ENCODE measurements around the gene IMPACT. TPM values are rescaled to one million over a fixed set of nuclear protein-coding genes. Genes with fewer than 3 reads are reported as not detected.

Gene IMPACT
- total and polyA plus RNA-seq, 2 donors, result 14.6 to 42.6 TPM

GRCh38 chr18:24472591-24472990 is 46.1 kb downstream of the IMPACT start:
- Histone ChIP-seq H3K4me1 (ENCODE audit: insufficient read depth) (no peaks in the 10 kb centered on the region), H3K4me3 (ENCODE audit: low read depth, low read length) (no peak overlapping the region)
- 91% methylated on average over 5 of the region's 5 CpGs for WGBS

GRCh38 chr18:24474406-24474805 is 47.9 kb downstream of the IMPACT start:
- no peak overlapping the region for H3K4me3 ChIP-seq (ENCODE audit: low read depth, low read length)
- WGBS, result 76% methylated on average over 2 of the region's 2 CpGs
- no peaks in the 10 kb centered on the region for H3K36me3 ChIP-seq (ENCODE audit: insufficient read depth)
- H3K4me1 ChIP-seq (ENCODE audit: insufficient read depth), result no peaks in the 10 kb centered on the region
- no peak for DNase-seq (ENCODE audit: extremely low spot score)
- no peak overlapping the region for H3K27ac ChIP-seq (ENCODE audit: low read depth)

More at GRCh38 chr18:24472591-24472990, 46.1 kb downstream of the IMPACT start:
- H3K36me3 ChIP-seq (ENCODE audit: insufficient read depth), result no peaks in the 10 kb centered on the region
- H3K27ac ChIP-seq (ENCODE audit: low read depth), result no peak overlapping the region
- no peak for DNase-seq (ENCODE audit: extremely low spot score)

- no peaks in the 10 kb centered on the region for H3K4me1 ChIP-seq (ENCODE audit: insufficient read depth)
- no peaks in the 10 kb centered on the region for H3K36me3 ChIP-seq (ENCODE audit: insufficient read depth)
- WGBS, result 91% methylated on average over 6 of the region's 6 CpGs
- H3K4me3 ChIP-seq (ENCODE audit: low read depth, low read length), result no peak overlapping the region
- no peak overlapping the region for H3K27ac ChIP-seq (ENCODE audit: low read depth)
- no peak for DNase-seq (ENCODE audit: extremely low spot score)
Measured at GRCh38 chr18:24475926-24476589, 49.6 kb downstream of the IMPACT start.

GRCh38 chr18:24479371-24479770 is 52.9 kb downstream of the IMPACT start:
- WGBS, result 82% methylated on average over 7 of the region's 7 CpGs
- no peak for DNase-seq (ENCODE audit: extremely low spot score)
- Histone ChIP-seq H3K4me3 (ENCODE audit: low read depth, low read length) (no peak overlapping the region), H3K4me1 (ENCODE audit: insufficient read depth) (no peaks in the 10 kb centered on the region), H3K27ac (ENCODE audit: low read depth) (no peak overlapping the region), H3K36me3 (ENCODE audit: insufficient read depth) (no peaks in the 10 kb centered on the region)

- Histone ChIP-seq H3K4me1 (ENCODE audit: insufficient read depth) (no peaks in the 10 kb centered on the region), H3K4me3 (ENCODE audit: low read depth, low read length) (no peak overlapping the region), H3K27ac (ENCODE audit: low read depth) (no peak overlapping the region), H3K36me3 (ENCODE audit: insufficient read depth) (no peaks in the 10 kb centered on the region)
- 93% methylated on average over 5 of the region's 5 CpGs for WGBS
- no peak for DNase-seq (ENCODE audit: extremely low spot score)
Measured at GRCh38 chr18:24482821-24483220, 56.4 kb downstream of the IMPACT start.

GRCh38 chr18:24485681-24486080 is 59.2 kb downstream of the IMPACT start:
- Histone ChIP-seq H3K36me3 (ENCODE audit: insufficient read depth) (no peaks in the 10 kb centered on the region), H3K4me3 (ENCODE audit: low read depth, low read length) (no peak overlapping the region), H3K27ac (ENCODE audit: low read depth) (no peak overlapping the region), H3K4me1 (ENCODE audit: insufficient read depth) (no peaks in the 10 kb centered on the region)
- DNase-seq (ENCODE audit: extremely low spot score), result no peak
- 95% methylated on average over 3 of the region's 3 CpGs for WGBS

GRCh38 chr18:24486684-24487083 is 60.2 kb downstream of the IMPACT start:
- H3K27ac ChIP-seq (ENCODE audit: low read depth), result no peak overlapping the region
- WGBS, result 57% methylated on average over 9 of the region's 9 CpGs
- DNase-seq (ENCODE audit: extremely low spot score), result no peak
- H3K4me3 ChIP-seq (ENCODE audit: low read depth, low read length), result no peak overlapping the region
- H3K4me1 ChIP-seq (ENCODE audit: insufficient read depth), result no peaks in the 10 kb centered on the region
- H3K36me3 ChIP-seq (ENCODE audit: insufficient read depth), result no peaks in the 10 kb centered on the region

GRCh38 chr18:24488824-24489493 is 62.5 kb downstream of the IMPACT start:
- no peak for DNase-seq (ENCODE audit: extremely low spot score)
- no peaks in the 10 kb centered on the region for H3K4me1 ChIP-seq (ENCODE audit: insufficient read depth)
- H3K27ac ChIP-seq (ENCODE audit: low read depth), result no peak overlapping the region
- WGBS, result 45% methylated on average over 7 of the region's 7 CpGs
- H3K36me3 ChIP-seq (ENCODE audit: insufficient read depth), result no peaks in the 10 kb centered on the region
- no peak overlapping the region for H3K4me3 ChIP-seq (ENCODE audit: low read depth, low read length)

GRCh38 chr18:24490539-24490938 is 64.1 kb downstream of the IMPACT start:
- 46% methylated on average over 4 of the region's 4 CpGs for WGBS

GRCh38 chr18:24491927-24492834 is 65.7 kb downstream of the IMPACT start:
- Histone ChIP-seq H3K4me3 (ENCODE audit: low read depth, low read length) (no peak overlapping the region), H3K4me1 (ENCODE audit: insufficient read depth) (no peaks in the 10 kb centered on the region), H3K36me3 (ENCODE audit: insufficient read depth) (no peaks in the 10 kb centered on the region), H3K27ac (ENCODE audit: low read depth) (no peak overlapping the region)
- DNase-seq (ENCODE audit: extremely low spot score), result no peak
- 80% methylated on average over 21 of the region's 21 CpGs for WGBS

More at GRCh38 chr18:24490539-24490938, 64.1 kb downstream of the IMPACT start:
- H3K4me1 ChIP-seq (ENCODE audit: insufficient read depth), result no peaks in the 10 kb centered on the region
- no peak overlapping the region for H3K27ac ChIP-seq (ENCODE audit: low read depth)
- DNase-seq (ENCODE audit: extremely low spot score), result no peak
- no peak overlapping the region for H3K4me3 ChIP-seq (ENCODE audit: low read depth, low read length)
- no peaks in the 10 kb centered on the region for H3K36me3 ChIP-seq (ENCODE audit: insufficient read depth)

- H3K4me3 ChIP-seq (ENCODE audit: low read depth, low read length), result no peak overlapping the region
- 90% methylated on average over 2 of the region's 2 CpGs for WGBS
- DNase-seq (ENCODE audit: extremely low spot score), result no peak
- H3K27ac ChIP-seq (ENCODE audit: low read depth), result no peak overlapping the region
- H3K36me3 ChIP-seq (ENCODE audit: insufficient read depth), result no peaks in the 10 kb centered on the region
- no peaks in the 10 kb centered on the region for H3K4me1 ChIP-seq (ENCODE audit: insufficient read depth)
Measured at GRCh38 chr18:24494586-24494985, 68.1 kb downstream of the IMPACT start.

- 70% methylated on average over 1 of the region's 1 CpG for WGBS
- DNase-seq (ENCODE audit: extremely low spot score), result no peak
- H3K4me1 ChIP-seq (ENCODE audit: insufficient read depth), result no peaks in the 10 kb centered on the region
- no peak overlapping the region for H3K4me3 ChIP-seq (ENCODE audit: low read depth, low read length)
- no peak overlapping the region for H3K27ac ChIP-seq (ENCODE audit: low read depth)
- H3K36me3 ChIP-seq (ENCODE audit: insufficient read depth), result no peaks in the 10 kb centered on the region
Measured at GRCh38 chr18:24497031-24497754, 70.7 kb downstream of the IMPACT start.

GRCh38 chr18:24499814-24500213 is 73.3 kb downstream of the IMPACT start:
- no peaks in the 10 kb centered on the region for H3K4me1 ChIP-seq (ENCODE audit: insufficient read depth)

More at GRCh38 chr18:24499814-24500213, 73.3 kb downstream of the IMPACT start:
- DNase-seq (ENCODE audit: extremely low spot score), result no peak
- no peak overlapping the region for H3K4me3 ChIP-seq (ENCODE audit: low read depth, low read length)
- 58% methylated on average over 5 of the region's 5 CpGs for WGBS
- no peak overlapping the region for H3K27ac ChIP-seq (ENCODE audit: low read depth)
- H3K36me3 ChIP-seq (ENCODE audit: insufficient read depth), result no peaks in the 10 kb centered on the region
